ENCODE measurements around the gene ATG7. TPM values are rescaled to one million over a fixed set of nuclear protein-coding genes. Genes with fewer than 3 reads are reported as not detected.
A peak's percentile ranks its signal among the peaks of the same experiment; 100 is the strongest.

The ATG7 gene
- total RNA-seq, 2 experiments from 2014 or later = 25.1 to 28.2 TPM

GRCh38 chr3:11302444-11302843 is 30.2 kb downstream of the ATG7 start:
- peaks cover 42% of the 10 kb centered on the region for H3K36me3 Mint-ChIP-seq
- H3K27ac Mint-ChIP-seq = no peak overlapping the region
- no peak overlapping the region for H3K4me3 Mint-ChIP-seq
- H3K9me3 Mint-ChIP-seq = no peaks in the 10 kb centered on the region
- H3K27me3 Mint-ChIP-seq = no peaks in the 10 kb centered on the region
- DNase-seq = no peak
- peaks cover 30% of the 10 kb centered on the region for H3K4me1 Mint-ChIP-seq

GRCh38 chr3:11304175-11304574 is 32.0 kb downstream of the ATG7 start:
- Mint-ChIP-seq H3K27me3 (no peaks in the 10 kb centered on the region), H3K27ac (no peak overlapping the region), H3K36me3 (peaks cover 47% of the 10 kb centered on the region), H3K4me3 (no peak overlapping the region), H3K9me3 (no peaks in the 10 kb centered on the region), H3K4me1 (peaks cover 31% of the 10 kb centered on the region)
- no peak for DNase-seq

GRCh38 chr3:11305509-11305908 is 33.3 kb downstream of the ATG7 start:
- Mint-ChIP-seq H3K4me3 (no peak overlapping the region), H3K9me3 (no peaks in the 10 kb centered on the region), H3K27ac (no peak overlapping the region), H3K27me3 (no peaks in the 10 kb centered on the region), H3K4me1 (peaks cover 29% of the 10 kb centered on the region), H3K36me3 (peaks cover 38% of the 10 kb centered on the region)
- DNase-seq = no peak

GRCh38 chr3:11306817-11307589 is 34.8 kb downstream of the ATG7 start:
- Mint-ChIP-seq H3K4me1 (peaks cover 23% of the 10 kb centered on the region), H3K36me3 (peaks cover 37% of the 10 kb centered on the region), H3K9me3 (no peaks in the 10 kb centered on the region), H3K4me3 (no peak overlapping the region), H3K27ac (peak overlapping the region; percentile 42), H3K27me3 (no peaks in the 10 kb centered on the region)
- peak; percentile 16 for DNase-seq

GRCh38 chr3:11307830-11308432 is 35.7 kb downstream of the ATG7 start:
- Mint-ChIP-seq H3K36me3 (peaks cover 35% of the 10 kb centered on the region), H3K27me3 (no peaks in the 10 kb centered on the region), H3K9me3 (no peaks in the 10 kb centered on the region), H3K27ac (no peak overlapping the region), H3K4me3 (no peak overlapping the region), H3K4me1 (peaks cover 23% of the 10 kb centered on the region)
- no peak for DNase-seq

- Mint-ChIP-seq H3K27ac (no peak overlapping the region), H3K9me3 (no peaks in the 10 kb centered on the region), H3K36me3 (peaks cover 30% of the 10 kb centered on the region), H3K27me3 (no peaks in the 10 kb centered on the region), H3K4me3 (no peak overlapping the region), H3K4me1 (peaks cover 21% of the 10 kb centered on the region)
- DNase-seq = no peak
Measured at GRCh38 chr3:11310258-11310657, 38.1 kb downstream of the ATG7 start.

- Mint-ChIP-seq H3K27me3 (no peaks in the 10 kb centered on the region), H3K36me3 (peaks cover 30% of the 10 kb centered on the region), H3K27ac (no peak overlapping the region), H3K9me3 (no peaks in the 10 kb centered on the region), H3K4me3 (no peak overlapping the region), H3K4me1 (peaks cover 4% of the 10 kb centered on the region)
- DNase-seq = no peak
Measured at GRCh38 chr3:11312166-11312565, 40.0 kb downstream of the ATG7 start.

- no peak for DNase-seq
- Mint-ChIP-seq H3K9me3 (no peaks in the 10 kb centered on the region), H3K4me3 (no peak overlapping the region), H3K4me1 (no peaks in the 10 kb centered on the region), H3K27ac (no peak overlapping the region), H3K27me3 (no peaks in the 10 kb centered on the region), H3K36me3 (peaks cover 29% of the 10 kb centered on the region)
Measured at GRCh38 chr3:11317300-11317699, 45.1 kb downstream of the ATG7 start.

GRCh38 chr3:11322931-11323330 is 50.7 kb downstream of the ATG7 start:
- Mint-ChIP-seq H3K36me3 (peaks cover 21% of the 10 kb centered on the region), H3K27me3 (no peaks in the 10 kb centered on the region), H3K27ac (no peak overlapping the region), H3K9me3 (no peaks in the 10 kb centered on the region), H3K4me3 (no peak overlapping the region), H3K4me1 (no peaks in the 10 kb centered on the region)
- DNase-seq = no peak

- Mint-ChIP-seq H3K27me3 (no peaks in the 10 kb centered on the region), H3K9me3 (no peaks in the 10 kb centered on the region), H3K27ac (no peak overlapping the region), H3K4me3 (no peak overlapping the region), H3K4me1 (no peaks in the 10 kb centered on the region), H3K36me3 (peaks cover 16% of the 10 kb centered on the region)
- DNase-seq = no peak
Measured at GRCh38 chr3:11323813-11324212, 51.6 kb downstream of the ATG7 start.

- DNase-seq = no peak
- peaks cover 6% of the 10 kb centered on the region for H3K36me3 Mint-ChIP-seq
Measured at GRCh38 chr3:11327619-11328018, 55.4 kb downstream of the ATG7 start.

GRCh38 chr3:11328196-11328945 is 56.2 kb downstream of the ATG7 start:
- no peak for DNase-seq
- Mint-ChIP-seq H3K4me3 (no peak overlapping the region), H3K9me3 (no peaks in the 10 kb centered on the region), H3K36me3 (peaks cover under 1% of the 10 kb centered on the region), H3K27ac (no peak overlapping the region), H3K27me3 (no peaks in the 10 kb centered on the region), H3K4me1 (no peaks in the 10 kb centered on the region)

More at GRCh38 chr3:11327619-11328018, 55.4 kb downstream of the ATG7 start:
- Mint-ChIP-seq H3K9me3 (no peaks in the 10 kb centered on the region), H3K4me3 (no peak overlapping the region), H3K27ac (no peak overlapping the region), H3K4me1 (no peaks in the 10 kb centered on the region), H3K27me3 (no peaks in the 10 kb centered on the region)

GRCh38 chr3:11329777-11330176 is 57.6 kb downstream of the ATG7 start:
- no peak for DNase-seq
- no peaks in the 10 kb centered on the region for H3K36me3 Mint-ChIP-seq
- no peak overlapping the region for H3K4me3 Mint-ChIP-seq
- no peak overlapping the region for H3K27ac Mint-ChIP-seq
- H3K27me3 Mint-ChIP-seq = no peaks in the 10 kb centered on the region
- no peaks in the 10 kb centered on the region for H3K4me1 Mint-ChIP-seq
- H3K9me3 Mint-ChIP-seq = no peaks in the 10 kb centered on the region

- no peak for DNase-seq
- no peaks in the 10 kb centered on the region for H3K9me3 Mint-ChIP-seq
- no peaks in the 10 kb centered on the region for H3K27me3 Mint-ChIP-seq
- H3K36me3 Mint-ChIP-seq = peaks cover 1% of the 10 kb centered on the region
- no peak overlapping the region for H3K27ac Mint-ChIP-seq
- H3K4me3 Mint-ChIP-seq = no peak overlapping the region
- no peaks in the 10 kb centered on the region for H3K4me1 Mint-ChIP-seq
Measured at GRCh38 chr3:11331101-11331500, 58.9 kb downstream of the ATG7 start.

- Mint-ChIP-seq H3K9me3 (no peaks in the 10 kb centered on the region), H3K27me3 (no peaks in the 10 kb centered on the region), H3K4me3 (no peak overlapping the region), H3K4me1 (no peaks in the 10 kb centered on the region), H3K27ac (no peak overlapping the region), H3K36me3 (peaks cover 1% of the 10 kb centered on the region)
- DNase-seq = no peak
Measured at GRCh38 chr3:11335056-11335608, 62.9 kb downstream of the ATG7 start.

All from activated naive CD8-positive, alpha-beta T cell treated with anti-CD3 and anti-CD28 coated beads for 36 hours (primary cell).